ENCODE results near the gene MRGPRD. TPM values are rescaled to one million over a fixed set of nuclear protein-coding genes. Genes with fewer than 3 reads are reported as not detected.

MRGPRD gene
- total RNA-seq = not detected
- long read RNA-seq = 0 reads

- intact Hi-C loops (cut with DNase I, micrococcal nuclease) = no loop called here
- no peak for DNase-seq
- no peak for ATAC-seq
Observed at GRCh38 chr11:68980776-68981065, at the start of gene MRGPRD. Gene MRGPRD, minus strand, starts transcription at chr11:68980986. Its CDS starts 0 bp downstream, at chr11:68980986.

GRCh38 chr11:69030301-69030700, 49.5 kb upstream of the MRGPRD start:
- ATAC-seq = no peak
- intact Hi-C loops (cut with DNase I, micrococcal nuclease) = no loop called here

GRCh38 chr11:69027704-69028372, 47.1 kb upstream of the MRGPRD start:
- ATAC-seq (no peak), DNase-seq (no peak)
- intact Hi-C loops (cut with DNase I, micrococcal nuclease) = no loop called here

More at GRCh38 chr11:69030301-69030700, 49.5 kb upstream of the MRGPRD start:
- DNase-seq = no peak

- intact Hi-C loops (cut with DNase I, micrococcal nuclease) = no loop called here
- no peak for ATAC-seq
- DNase-seq = no peak
Observed at GRCh38 chr11:69024509-69024908, 43.7 kb upstream of the MRGPRD start.

- intact Hi-C loops (cut with DNase I, micrococcal nuclease) = no loop called here
- no peak for ATAC-seq
- DNase-seq = no peak
Observed at GRCh38 chr11:69022260-69022659, 41.5 kb upstream of the MRGPRD start.

- intact Hi-C loops (cut with DNase I, micrococcal nuclease) = no loop called here
- ATAC-seq = no peak
- no peak for DNase-seq
Observed at GRCh38 chr11:69018924-69019323, 38.1 kb upstream of the MRGPRD start.

- DNase-seq (no peak), ATAC-seq (no peak)
- intact Hi-C loops (cut with DNase I, micrococcal nuclease) = no loop called here
Observed at GRCh38 chr11:69017951-69018350, 37.2 kb upstream of the MRGPRD start.

GRCh38 chr11:69014898-69015549, 34.2 kb upstream of the MRGPRD start:
- no peak for DNase-seq
- no peak for ATAC-seq
- intact Hi-C loops (cut with DNase I, micrococcal nuclease) = no loop called here

- intact Hi-C loops (cut with DNase I, micrococcal nuclease) = no loop called here
- ATAC-seq = no peak
- peak; percentile 45 to 81 for DNase-seq
Observed at GRCh38 chr11:69014084-69014851, 33.5 kb upstream of the MRGPRD start.

GRCh38 chr11:69013009-69013951, 32.5 kb upstream of the MRGPRD start, which contains the start of gene MRGPRF:
Gene MRGPRF, minus strand, starts transcription at chr11:69013246. Its CDS starts 3,345 bp downstream, at chr11:69009901.
- intact Hi-C loops (cut with DNase I, micrococcal nuclease) = no loop called here
- peak; percentile 2 for ATAC-seq
- DNase-seq = peak; percentile 78 to 92

- no peak for ATAC-seq
- DNase-seq = no peak
- intact Hi-C loops (cut with DNase I, micrococcal nuclease) = no loop called here
Observed at GRCh38 chr11:69012092-69013008, 31.6 kb upstream of the MRGPRD start.

- intact Hi-C loops (cut with DNase I, micrococcal nuclease) = no loop called here
- DNase-seq (peak in 1 of 2 donors; percentile 22), ATAC-seq (no peak)
Observed at GRCh38 chr11:69011624-69012091, 30.9 kb upstream of the MRGPRD start.

- DNase-seq (peak; percentile 75 to 76), ATAC-seq (peak; percentile 82)
- intact Hi-C loops (cut with DNase I, micrococcal nuclease) = no loop called here
Observed at GRCh38 chr11:69010964-69011623, 30.3 kb upstream of the MRGPRD start.

GRCh38 chr11:69010361-69010891, 29.6 kb upstream of the MRGPRD start:
- DNase-seq = no peak
- no peak for ATAC-seq
- intact Hi-C loops (cut with DNase I, micrococcal nuclease) = no loop called here

GRCh38 chr11:69009441-69010211, 28.8 kb upstream of the MRGPRD start:
- DNase-seq (no peak), ATAC-seq (no peak)
- intact Hi-C loops (cut with DNase I, micrococcal nuclease) = loop anchor here in 1 of 2 donors (10.0 kb wide), 1 partner anchor 65 kb away; no protein-coding TSS in a partner anchor
